Activated CD8-positive, alpha-beta T cell treated with anti-CD3 and anti-CD28 coated beads, Interleukin-2, amount 10 ng/mL, durations not matched to agents 7 days and 5 days (primary cell): ENCODE results near the gene CENPH. TPM values are rescaled to one million over a fixed set of nuclear protein-coding genes. Genes with fewer than 3 reads are reported as not detected.
"Not testable (repeated sequence)": the region's sequence is repeated elsewhere in the genome, so short reads cannot be mapped to it uniquely, and the experiment has no call there.

ENCODE experiments used
- ATAC-seq: fragments of 150-1000 bp; cut with Tn5 transposase; one replicate; pipeline ENCODE4 v1.10.0; 2021; ENCODE audit warnings: moderate library complexity
- CTCF ChIA-PET: fragments of 350-600 bp; sonication (Branson Sonifier 250); formaldehyde crosslinking; loops from one replicate; lab custom pipeline; 2021; ENCODE audit warnings: antibody characterized with exemption; lab: Charles Lee
- POLR2A ChIA-PET: fragments of 350-600 bp; sonication (Branson Sonifier 250); formaldehyde crosslinking; loops from one replicate; lab custom pipeline; 2021; ENCODE audit warnings: antibody characterized with exemption; lab: Charles Lee
- DNase-seq: peaks from one replicate; pipeline ENCODE4 v3.0.0-alpha.2; 2020
- H3K27ac Mint-ChIP-seq: one replicate; pipeline ENCODE4 v1.8.0; 2021; ENCODE audit warnings: mild to moderate bottlenecking, mixed read lengths
- H3K27me3 Mint-ChIP-seq: one replicate; pipeline ENCODE4 v1.8.0; 2021; ENCODE audit warnings: low read depth, mixed read lengths
- H3K36me3 Mint-ChIP-seq: one replicate; pipeline ENCODE4 v1.8.0; 2021; ENCODE audit warnings: low read depth, mixed read lengths
- H3K4me1 Mint-ChIP-seq: one replicate; pipeline ENCODE4 v1.8.0; 2021; ENCODE audit warnings: low read depth, mixed read lengths
- H3K4me3 Mint-ChIP-seq: one replicate; pipeline ENCODE4 v1.8.0; 2021; ENCODE audit warnings: mild to moderate bottlenecking, mixed read lengths
- H3K9me3 Mint-ChIP-seq: one replicate; pipeline ENCODE4 v1.8.0; 2022; ENCODE audit warnings: mixed read lengths; ENCODE audit not compliant: insufficient read depth
- total RNA-seq, 2 experiments: library from RNA; stranded (reverse); gene quantifications; one replicate each; pipeline ENCODE4 v1.2.3, GENCODE V29; 2021

Gene CENPH, protein sequence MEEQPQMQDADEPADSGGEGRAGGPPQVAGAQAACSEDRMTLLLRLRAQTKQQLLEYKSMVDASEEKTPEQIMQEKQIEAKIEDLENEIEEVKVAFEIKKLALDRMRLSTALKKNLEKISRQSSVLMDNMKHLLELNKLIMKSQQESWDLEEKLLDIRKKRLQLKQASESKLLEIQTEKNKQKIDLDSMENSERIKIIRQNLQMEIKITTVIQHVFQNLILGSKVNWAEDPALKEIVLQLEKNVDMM
- 10 to 100 TPM; 48.5 to 50.1 TPM for total RNA-seq

DNA sequence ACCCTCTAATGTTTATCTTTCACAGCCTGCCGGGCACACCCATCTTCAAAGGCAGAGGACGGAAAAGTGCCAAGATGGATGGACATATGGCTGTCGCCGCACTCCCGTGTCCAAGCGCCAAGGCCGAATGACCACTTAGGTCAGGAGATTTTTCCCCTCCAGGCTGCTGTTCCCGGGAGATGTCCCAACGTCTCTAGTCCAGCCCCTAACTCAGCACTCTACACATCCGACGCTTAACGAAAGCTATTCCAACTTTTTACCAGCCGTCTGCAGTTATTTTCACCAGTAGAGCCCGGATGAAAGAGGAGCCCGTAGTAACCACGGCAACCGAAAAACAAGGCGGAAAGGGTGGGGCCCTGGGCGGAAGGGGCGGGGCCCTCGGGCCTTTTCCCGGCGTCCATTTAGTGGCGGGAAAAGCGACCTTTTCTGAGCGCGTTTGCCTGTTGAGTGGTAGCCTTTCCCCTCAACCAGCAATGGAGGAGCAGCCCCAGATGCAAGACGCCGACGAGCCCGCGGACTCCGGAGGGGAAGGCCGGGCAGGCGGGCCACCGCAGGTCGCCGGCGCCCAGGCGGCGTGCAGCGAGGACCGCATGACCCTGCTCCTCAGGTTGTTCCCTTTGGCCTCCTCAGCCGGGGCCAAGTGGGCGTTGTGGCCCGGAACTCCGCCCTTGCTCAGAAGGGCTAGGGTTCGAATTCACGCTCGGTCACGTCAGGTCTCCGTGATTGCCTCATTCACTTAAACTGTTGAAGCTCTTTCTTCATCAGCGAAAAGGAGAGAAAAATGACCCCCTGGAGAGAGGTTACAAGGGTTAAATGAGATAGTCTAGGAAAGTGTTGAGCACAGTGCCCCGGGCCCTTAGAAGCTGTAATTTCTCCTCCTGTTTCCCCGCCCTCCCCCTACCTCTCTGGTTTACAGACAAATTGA is at the start of gene CENPH:
CENPH (plus strand) TSS at position 422 of the 925 bp plus-strand sequence; CDS start at position 474, 52 bp downstream.
- POLR2A ChIA-PET = interaction anchor here (0.6 to 2.2 kb wide), 21 partner anchors 9 to 931 kb away, joined by 3 to 24 read pairs (median 5); partner anchors contain the start of genes CCDC125, CCNB1, CDK7 and SLC30A5
- ATAC-seq = peak; percentile 84
- no peaks in the 10 kb centered on the region for H3K27me3 Mint-ChIP-seq

DNA sequence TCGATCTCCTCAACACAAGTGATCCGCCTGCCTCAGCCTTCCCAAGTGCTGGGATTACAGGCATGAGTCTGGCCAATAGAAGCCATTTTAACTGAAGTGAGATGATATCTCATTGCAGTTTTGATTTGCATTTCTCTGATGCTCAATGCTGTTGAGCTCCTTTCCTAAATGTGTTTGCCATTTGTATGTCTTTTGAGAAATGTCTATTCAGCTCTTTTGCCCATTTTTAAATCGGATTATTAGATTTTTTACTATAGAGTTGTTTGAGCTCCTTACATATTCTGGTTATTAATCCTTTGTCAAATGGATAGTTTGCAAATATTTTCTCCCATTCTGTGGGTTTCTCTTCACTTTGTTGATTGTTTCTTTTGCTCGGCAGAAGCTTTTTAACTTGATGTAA is 49.1 kb upstream of the CENPH start:
- POLR2A ChIA-PET = not testable (repeated sequence)

More for the DNA sequence above, at the start of gene CENPH:
- Mint-ChIP-seq H3K9me3 (no peaks in the 10 kb centered on the region), H3K4me3 (peak within 1 kb of the TSS; percentile 96), H3K27ac (peak within 1 kb of the TSS; percentile 97), H3K4me1 (peaks cover 17% of the 10 kb centered on the region), H3K36me3 (peaks cover 7% of the 10 kb centered on the region)
- DNase-seq = peak; percentile 96
- CTCF ChIA-PET = interaction anchor here (0.7 to 2.8 kb wide), 12 partner anchors 11 to 146 kb away, joined by 3 to 16 read pairs (median 4); partner anchors contain the start of genes CCNB1, CDK7 and SLC30A5

DNA sequence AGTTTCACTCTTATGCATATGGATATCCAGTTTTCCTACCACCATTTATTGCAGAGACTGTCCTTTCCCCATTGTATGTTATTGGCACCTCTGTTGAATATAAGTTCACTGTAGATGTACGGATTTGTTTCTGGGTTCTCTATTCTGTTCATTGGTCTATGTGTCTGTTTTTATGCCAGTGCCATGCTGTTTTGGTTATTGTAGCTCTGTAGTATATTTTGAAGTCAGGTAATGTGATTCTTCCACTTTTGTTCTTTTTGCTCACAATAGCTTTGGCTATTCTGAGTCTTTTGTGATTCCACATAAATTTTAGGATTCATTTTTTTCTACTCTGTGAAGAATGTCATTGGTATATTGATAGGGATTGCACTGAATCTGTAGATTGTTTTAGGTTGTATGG is 48.6 kb upstream of the CENPH start:
- Mint-ChIP-seq H3K27ac (no peak overlapping the region), H3K4me1 (no peaks in the 10 kb centered on the region), H3K9me3 (peaks cover 4% of the 10 kb centered on the region), H3K36me3 (no peaks in the 10 kb centered on the region), H3K4me3 (no peak overlapping the region), H3K27me3 (no peaks in the 10 kb centered on the region)
- POLR2A ChIA-PET = no interaction called here
- CTCF ChIA-PET = interaction anchor here (1.0 kb wide), 1 partner anchor 49 kb away, joined by 3 read pairs; no protein-coding TSS in a partner anchor
- ATAC-seq (no peak), DNase-seq (no peak)

More for the DNA sequence above, 49.1 kb upstream of the CENPH start:
- CTCF ChIA-PET = interaction anchor here (1.4 kb wide), 1 partner anchor 97 kb away, joined by 3 read pairs; no protein-coding TSS in a partner anchor
- not testable (repeated sequence) for DNase-seq, H3K27ac Mint-ChIP-seq, H3K4me1 Mint-ChIP-seq, H3K27me3 Mint-ChIP-seq, H3K4me3 Mint-ChIP-seq, H3K9me3 Mint-ChIP-seq, ATAC-seq, H3K36me3 Mint-ChIP-seq

DNA sequence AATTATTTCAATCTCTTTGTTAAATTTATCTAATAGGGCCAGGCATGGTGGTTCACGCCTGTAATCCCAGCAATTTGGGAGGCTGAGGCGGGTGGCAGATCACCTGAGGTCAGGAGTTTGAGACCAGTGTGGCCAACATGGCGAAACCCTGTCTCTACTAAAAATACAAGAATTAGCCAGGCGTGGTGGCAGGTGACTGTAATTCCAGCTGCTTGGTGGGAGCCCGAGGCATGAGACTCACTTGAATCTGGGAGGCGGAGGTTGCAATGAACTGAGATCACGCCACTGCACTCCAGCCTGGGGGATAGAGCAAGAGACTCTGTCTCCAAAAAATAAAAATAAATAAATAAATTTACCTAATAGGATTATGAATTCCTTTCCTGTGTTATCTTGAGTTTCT is 40.8 kb upstream of the CENPH start:
- ATAC-seq, H3K4me3 Mint-ChIP-seq, DNase-seq, H3K27me3 Mint-ChIP-seq, H3K9me3 Mint-ChIP-seq, H3K36me3 Mint-ChIP-seq, H3K4me1 Mint-ChIP-seq, H3K27ac Mint-ChIP-seq, POLR2A ChIA-PET: not testable (repeated sequence)
- CTCF ChIA-PET = interaction anchor here (1.3 kb wide), 1 partner anchor 105 kb away, joined by 3 read pairs; no protein-coding TSS in a partner anchor

DNA sequence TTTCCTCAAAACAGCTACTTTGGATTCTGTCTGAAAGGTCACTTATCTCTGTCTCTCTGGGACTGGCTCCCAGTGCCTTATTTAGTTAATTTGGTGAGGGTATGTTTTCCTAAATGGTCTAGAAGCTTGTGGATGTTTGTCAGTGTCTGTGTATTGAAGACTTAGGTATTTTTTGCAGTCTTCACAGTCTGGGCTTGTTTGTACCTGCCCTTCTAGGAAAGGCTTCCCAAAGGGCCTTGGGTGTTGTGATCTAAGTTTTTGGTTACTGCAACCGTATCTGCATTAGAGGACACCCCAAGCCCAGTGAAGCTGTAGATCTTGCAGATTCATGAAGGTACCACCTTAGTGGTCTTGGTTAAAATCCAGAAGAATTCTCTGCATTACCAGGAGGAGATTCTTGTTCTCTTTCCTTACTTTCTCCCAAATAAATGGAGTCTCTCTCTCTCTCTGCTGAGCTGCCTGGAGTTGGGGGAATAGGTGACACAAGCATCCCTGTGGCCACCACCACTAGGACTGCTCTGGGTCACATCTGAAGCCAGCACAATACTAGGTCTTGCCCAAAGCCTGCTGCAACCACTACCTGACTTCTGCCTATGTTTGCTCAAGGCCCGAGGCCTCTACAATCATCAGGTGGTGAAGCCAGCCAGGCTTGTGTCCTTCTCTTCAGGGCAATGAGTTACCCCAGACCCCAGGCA is 40.3 kb upstream of the CENPH start:
- no peaks in the 10 kb centered on the region for H3K36me3 Mint-ChIP-seq
- no peak overlapping the region for H3K4me3 Mint-ChIP-seq
- ChIA-PET CTCF (interaction anchor here (1.3 kb wide), 1 partner anchor 106 kb away, joined by 3 read pairs; no protein-coding TSS in a partner anchor), POLR2A (no interaction called here)
- H3K9me3 Mint-ChIP-seq = no peaks in the 10 kb centered on the region
- no peaks in the 10 kb centered on the region for H3K27me3 Mint-ChIP-seq
- ATAC-seq (no peak), DNase-seq (no peak)
- no peak overlapping the region for H3K27ac Mint-ChIP-seq
- H3K4me1 Mint-ChIP-seq = no peaks in the 10 kb centered on the region

DNA sequence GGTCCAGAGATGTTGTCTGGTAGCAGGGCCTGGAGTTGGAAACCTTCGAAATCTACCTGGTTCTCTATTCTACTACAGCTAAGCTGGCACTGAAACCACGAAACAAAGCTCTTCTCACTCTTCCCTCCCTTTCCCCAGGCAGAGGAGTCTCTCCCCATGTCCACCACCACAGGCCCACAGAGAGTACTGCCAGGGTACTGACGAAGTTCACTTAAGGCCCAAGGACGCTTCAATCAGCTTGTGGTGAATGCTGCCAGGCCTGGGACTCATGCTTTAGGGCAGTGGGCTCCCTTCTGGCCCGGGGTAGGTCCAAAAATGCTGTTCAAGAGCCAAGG is 39.7 kb upstream of the CENPH start:
- ATAC-seq (no peak), DNase-seq (no peak)
- Mint-ChIP-seq H3K4me1 (no peaks in the 10 kb centered on the region), H3K36me3 (no peaks in the 10 kb centered on the region), H3K27me3 (no peaks in the 10 kb centered on the region), H3K9me3 (no peaks in the 10 kb centered on the region), H3K27ac (no peak overlapping the region), H3K4me3 (no peak overlapping the region)
- CTCF ChIA-PET = interaction anchor here (1.3 kb wide), 1 partner anchor 107 kb away, joined by 3 read pairs; no protein-coding TSS in a partner anchor
- POLR2A ChIA-PET = no interaction called here

- H3K27me3 Mint-ChIP-seq = no peaks in the 10 kb centered on the region
- no peaks in the 10 kb centered on the region for H3K36me3 Mint-ChIP-seq
- no peaks in the 10 kb centered on the region for H3K4me1 Mint-ChIP-seq
- no peak overlapping the region for H3K27ac Mint-ChIP-seq
- DNase-seq (no peak), ATAC-seq (no peak)
- ChIA-PET CTCF (no interaction called here), POLR2A (no interaction called here)
- H3K4me3 Mint-ChIP-seq = no peak overlapping the region
- no peaks in the 10 kb centered on the region for H3K9me3 Mint-ChIP-seq
Measured at GRCh38 chr5:69152731-69153130, 36.7 kb upstream of the CENPH start.

- POLR2A ChIA-PET = interaction anchor here (0.7 kb wide), 1 partner anchor 29 kb away, joined by 3 read pairs; no protein-coding TSS in a partner anchor
- Mint-ChIP-seq H3K4me1 (no peaks in the 10 kb centered on the region), H3K4me3 (no peak overlapping the region), H3K27me3 (no peaks in the 10 kb centered on the region), H3K27ac (no peak overlapping the region), H3K9me3 (no peaks in the 10 kb centered on the region), H3K36me3 (no peaks in the 10 kb centered on the region)
- CTCF ChIA-PET = no interaction called here
- no peak for ATAC-seq
- no peak for DNase-seq
Measured at GRCh38 chr5:69156456-69156855, 32.9 kb upstream of the CENPH start.

DNA sequence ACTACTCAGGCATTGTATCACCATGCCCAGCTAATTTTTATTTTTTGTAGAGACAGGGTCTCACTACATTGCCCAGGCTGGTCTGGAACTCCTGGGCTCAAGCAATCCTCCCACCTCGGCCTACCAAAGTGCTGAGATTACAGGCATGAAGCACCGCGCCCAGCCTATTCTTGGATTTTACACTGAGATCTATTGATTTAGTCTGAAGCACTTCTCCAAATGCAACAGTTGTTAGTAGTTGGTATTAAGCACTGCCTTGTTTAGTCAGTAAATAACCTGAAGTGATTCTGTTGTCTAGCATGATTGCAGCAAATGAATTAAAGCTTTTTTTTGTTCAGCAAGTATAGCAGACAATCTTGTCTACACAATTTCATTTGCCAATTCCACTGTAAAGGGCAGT is 31.3 kb upstream of the CENPH start:
- Mint-ChIP-seq H3K4me1 (no peaks in the 10 kb centered on the region), H3K9me3 (no peaks in the 10 kb centered on the region), H3K27ac (no peak overlapping the region), H3K36me3 (no peaks in the 10 kb centered on the region), H3K4me3 (no peak overlapping the region), H3K27me3 (no peaks in the 10 kb centered on the region)
- no peak for DNase-seq
- ChIA-PET CTCF (interaction anchor here (1.1 to 1.6 kb wide), 2 partner anchors 11 to 64 kb away, joined by 3 to 4 read pairs; partner anchors contain the start of gene SLC30A5), POLR2A (no interaction called here)
- ATAC-seq = no peak

DNA sequence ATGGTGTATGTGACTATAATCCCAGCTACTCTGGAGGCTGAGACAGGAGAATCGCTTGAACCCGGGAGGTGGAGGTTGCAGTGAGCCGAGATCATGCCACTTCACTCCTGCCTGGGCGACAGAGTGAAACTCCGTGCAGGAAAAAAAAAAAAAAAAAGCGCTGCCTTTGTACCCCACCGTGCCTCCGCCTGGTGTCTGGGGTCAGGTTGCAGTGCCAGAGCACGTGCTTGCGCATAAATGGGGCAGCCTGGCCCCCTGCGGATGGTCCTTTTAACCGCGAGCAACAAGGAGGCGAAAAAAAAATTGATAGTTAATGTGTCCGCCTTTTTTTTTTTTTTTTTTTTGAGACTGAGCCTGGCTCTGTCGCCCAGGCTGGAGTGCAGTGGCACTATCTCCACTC is 28.7 kb upstream of the CENPH start:
- ChIA-PET POLR2A (no interaction called here), CTCF (no interaction called here)
- no peak for DNase-seq
- no peak overlapping the region for H3K27ac Mint-ChIP-seq
- H3K4me3 Mint-ChIP-seq = no peak overlapping the region
- no peak for ATAC-seq
- no peaks in the 10 kb centered on the region for H3K9me3 Mint-ChIP-seq
- H3K27me3 Mint-ChIP-seq = no peaks in the 10 kb centered on the region
- peaks cover under 1% of the 10 kb centered on the region for H3K4me1 Mint-ChIP-seq
- no peaks in the 10 kb centered on the region for H3K36me3 Mint-ChIP-seq
